KMS-11 (cell line): ENCODE measurements around the gene COPS4.
A peak's percentile ranks its signal among the peaks of the same experiment; 100 is the strongest.
"Not testable (repeated sequence)": the region's sequence is repeated elsewhere in the genome, so short reads cannot be mapped to it uniquely, and the experiment has no call there.

Source experiments
- H2AFZ ChIP-seq: fragments of 200-600 bp; sonication (generic); 2 replicates; pipeline ENCODE4 v1.6.1; 2016; ENCODE audit warnings: antibody characterized with exemption, mixed run types, low read depth
- H3K27ac ChIP-seq: fragments of 200-600 bp; sonication (generic); 2 replicates; pipeline ENCODE4 v1.6.1; 2016; ENCODE audit warnings: mild to moderate bottlenecking, mixed run types
- H3K27me3 ChIP-seq: fragments of 200-600 bp; sonication (generic); 2 replicates; pipeline ENCODE4 v1.6.1; 2017; ENCODE audit warnings: mild to moderate bottlenecking, low read depth, mixed run types, moderate library complexity; ENCODE audit not compliant: insufficient read depth
- H3K36me3 ChIP-seq: fragments of 200-600 bp; sonication (generic); 2 replicates; pipeline ENCODE4 v1.6.1; 2017; ENCODE audit warnings: mild to moderate bottlenecking, mixed run types; ENCODE audit not compliant: insufficient read depth
- H3K4me1 ChIP-seq: fragments of 200-600 bp; sonication (generic); 2 replicates; pipeline ENCODE4 v1.6.1; 2016; ENCODE audit warnings: mild to moderate bottlenecking, low read depth, mixed run types; ENCODE audit not compliant: poor library complexity, severe bottlenecking
- H3K4me2 ChIP-seq: fragments of 200-600 bp; sonication (generic); 2 replicates; pipeline ENCODE4 v1.7.0; 2016; ENCODE audit warnings: mild to moderate bottlenecking, mixed run types
- H3K4me3 ChIP-seq: fragments of 200-600 bp; sonication (generic); IDR thresholded peaks from 2 replicates; pipeline ENCODE4 v1.6.1; 2017; ENCODE audit warnings: low read depth, low read length, mixed read lengths; ENCODE audit not compliant: insufficient read depth
- H3K79me2 ChIP-seq: fragments of 200-600 bp; sonication (generic); 2 replicates; pipeline ENCODE4 v1.6.1; 2016; ENCODE audit warnings: low read depth, mixed run types; ENCODE audit not compliant: insufficient read depth
- H3K9ac ChIP-seq: fragments of 200-600 bp; sonication (generic); 2 replicates; pipeline ENCODE4 v1.6.1; 2016; ENCODE audit warnings: mild to moderate bottlenecking, mixed run types
- H4K20me1 ChIP-seq: fragments of 200-600 bp; sonication (generic); 2 replicates; pipeline ENCODE4 v1.6.1; 2016; ENCODE audit warnings: mild to moderate bottlenecking, mixed run types; ENCODE audit not compliant: insufficient read depth
- CTCF ChIP-seq: fragments of 200-600 bp; sonication (generic); conservative IDR thresholded peaks from 2 replicates; pipeline ENCODE4 v1.6.1; 2017; ENCODE audit warnings: low read depth, mild to moderate bottlenecking, antibody characterized with exemption, low read length, moderate library complexity, mixed read lengths

The COPS4 gene

GRCh38 chr4:83075311-83076095 is 40.5 kb downstream of the COPS4 start:
- Histone ChIP-seq H3K27ac (no peak overlapping the region), H3K4me2 (0 out of 2 replicates have a peak overlapping the region, but pooled peaks have one; percentile 37), H3K4me1 (peaks cover 22% of the 10 kb centered on the region)

GRCh38 chr4:83080561-83080960 is 45.6 kb downstream of the COPS4 start:
- H3K4me3 ChIP-seq, result no peak overlapping the region
- no peak overlapping the region for H3K4me2 ChIP-seq
- H3K9ac ChIP-seq, result no peak overlapping the region
- no peaks in the 10 kb centered on the region for H3K27me3 ChIP-seq
- peaks cover 2% of the 10 kb centered on the region for H3K4me1 ChIP-seq
- H3K27ac ChIP-seq, result no peak overlapping the region
- no peaks in the 10 kb centered on the region for H4K20me1 ChIP-seq
- no peak overlapping the region for H2AFZ ChIP-seq
- H3K79me2 ChIP-seq, result no peaks in the 10 kb centered on the region
- no peak for TF ChIP-seq CTCF
- H3K36me3 ChIP-seq, result no peaks in the 10 kb centered on the region

More at GRCh38 chr4:83075311-83076095, 40.5 kb downstream of the COPS4 start:
- no peaks in the 10 kb centered on the region for H3K27me3 ChIP-seq
- H3K4me3 ChIP-seq, result no peak overlapping the region
- no peaks in the 10 kb centered on the region for H3K79me2 ChIP-seq
- H3K9ac ChIP-seq, result no peak overlapping the region
- no peak overlapping the region for H2AFZ ChIP-seq
- H4K20me1 ChIP-seq, result no peaks in the 10 kb centered on the region
- H3K36me3 ChIP-seq, result no peaks in the 10 kb centered on the region
- no peak for TF ChIP-seq CTCF

GRCh38 chr4:83082777-83083176 is 47.8 kb downstream of the COPS4 start:
- H4K20me1 ChIP-seq, result no peaks in the 10 kb centered on the region
- H3K27me3 ChIP-seq, result no peaks in the 10 kb centered on the region
- no peak overlapping the region for H3K27ac ChIP-seq
- H2AFZ ChIP-seq, result no peak overlapping the region
- no peak overlapping the region for H3K4me2 ChIP-seq
- no peak for TF ChIP-seq CTCF
- H3K4me3 ChIP-seq, result no peak overlapping the region
- H3K9ac ChIP-seq, result no peak overlapping the region
- no peaks in the 10 kb centered on the region for H3K79me2 ChIP-seq
- H3K4me1 ChIP-seq, result no peaks in the 10 kb centered on the region
- H3K36me3 ChIP-seq, result no peaks in the 10 kb centered on the region

GRCh38 chr4:83083925-83084475 is 49.0 kb downstream of the COPS4 start:
- H3K9ac ChIP-seq, result no peak overlapping the region
- no peak for TF ChIP-seq CTCF
- H3K4me1 ChIP-seq, result no peaks in the 10 kb centered on the region
- H3K4me2 ChIP-seq, result no peak overlapping the region
- H3K4me3 ChIP-seq, result no peak overlapping the region
- H3K27me3 ChIP-seq, result no peaks in the 10 kb centered on the region
- no peaks in the 10 kb centered on the region for H3K79me2 ChIP-seq
- no peak overlapping the region for H2AFZ ChIP-seq
- H4K20me1 ChIP-seq, result no peaks in the 10 kb centered on the region
- no peaks in the 10 kb centered on the region for H3K36me3 ChIP-seq
- no peak overlapping the region for H3K27ac ChIP-seq

GRCh38 chr4:83084956-83085355 is 50.0 kb downstream of the COPS4 start:
- not testable (repeated sequence) for H3K79me2 ChIP-seq, H4K20me1 ChIP-seq, H3K27ac ChIP-seq, H3K36me3 ChIP-seq, H3K9ac ChIP-seq, H3K4me3 ChIP-seq, H3K4me2 ChIP-seq, H3K4me1 ChIP-seq, H2AFZ ChIP-seq, H3K27me3 ChIP-seq
